VCaP (cell line): ENCODE measurements around the gene CHD6.
A peak's percentile ranks its signal among the peaks of the same experiment; 100 is the strongest.

Source experiments
- H3K27ac ChIP-seq: fragments of 450-650 bp; 2 replicates; pipeline ENCODE4 v1.5.1; 2017
- CTCF ChIP-seq: fragments of 450-650 bp; conservative IDR thresholded peaks from 2 replicates; pipeline ENCODE4 v1.5.1; 2017; ENCODE audit warnings: mild to moderate bottlenecking, moderate library complexity

CHD6 gene

GRCh38 chr20:41609474-41609873 is 8.7 kb downstream of the CHD6 start:
- TF ChIP-seq CTCF: no peak
- peak overlapping the region; percentile 4; the same call in 1 of the 2 replicates for H3K27ac ChIP-seq

GRCh38 chr20:41608606-41609005 is 9.6 kb downstream of the CHD6 start:
- H3K27ac ChIP-seq: no peak overlapping the region
- TF ChIP-seq CTCF: no peak

GRCh38 chr20:41607791-41608190 is 10.4 kb downstream of the CHD6 start:
- no peak overlapping the region for H3K27ac ChIP-seq
- no peak for TF ChIP-seq CTCF

GRCh38 chr20:41604002-41604401 is 14.2 kb downstream of the CHD6 start:
- peak; percentile 59 for TF ChIP-seq CTCF
- H3K27ac ChIP-seq: no peak overlapping the region

- peak overlapping the region; percentile 42 for H3K27ac ChIP-seq
- no peak for TF ChIP-seq CTCF
These were observed 16.4 kb downstream of the CHD6 start for GRCh38 chr20:41601742-41602141.

GRCh38 chr20:41600926-41601631 is 17.1 kb downstream of the CHD6 start:
- peak overlapping the region; percentile 42 for H3K27ac ChIP-seq
- TF ChIP-seq CTCF: no peak

- no peak for TF ChIP-seq CTCF
- no peak overlapping the region for H3K27ac ChIP-seq
These were observed 18.5 kb downstream of the CHD6 start for GRCh38 chr20:41599699-41600104.
